Kidney (tissue), 14 donors: ENCODE results near the gene UBC. TPM values are rescaled to one million over a fixed set of nuclear protein-coding genes. Genes with fewer than 3 reads are reported as not detected.
"Not testable (repeated sequence)": the region's sequence is repeated elsewhere in the genome, so short reads cannot be mapped to it uniquely, and the experiment has no call there.

Experiments
- DNase-seq, 5 donors: peaks; one replicate each; pipeline ENCODE4 v3.0.0-alpha.2; 2013 to 2020
- FAIRE-seq: peaks from 2 replicates; lab custom pipeline; 2012; peaks lifted over from hg19 to GRCh38; lab: Jason Lieb, UNC
- H3K27ac ChIP-seq, 2 donors: one replicate each; pipeline ENCODE4 v1.7.0; 2013; ENCODE audit warnings: low read depth in 2 of 2, low read length in 2 of 2, inconsistent platforms in 1 of 2
- H3K27me3 ChIP-seq: one replicate; pipeline ENCODE4 v1.7.1; 2013; ENCODE audit warnings: low read length, inconsistent platforms; ENCODE audit not compliant: control insufficient read depth, insufficient read depth
- H3K36me3 ChIP-seq, 3 donors: one replicate each; pipeline versions ENCODE4 v1.7.0 to v1.7.1; 2013; ENCODE audit warnings: low read length in 3 of 3, control low read depth in 1 of 3, inconsistent platforms in 1 of 3; ENCODE audit not compliant: insufficient read depth in 3 of 3, control insufficient read depth in 2 of 3
- H3K4me1 ChIP-seq, 3 donors: one replicate each; pipeline versions ENCODE4 v1.7.0 to v1.7.1; 2013; ENCODE audit warnings: low read length in 3 of 3, inconsistent platforms in 1 of 3, low read depth in 1 of 3; ENCODE audit not compliant: control insufficient read depth in 2 of 3, insufficient read depth in 2 of 3
- H3K4me3 ChIP-seq, 3 donors: one replicate each; pipeline versions ENCODE4 v1.7.0 to v1.8.1; 2013; ENCODE audit warnings: low read length in 3 of 3, control low read depth in 1 of 3, inconsistent platforms in 1 of 3
- H3K9ac ChIP-seq, 3 donors: one replicate each; pipeline versions ENCODE4 v1.7.0 to v1.7.1; 2013; ENCODE audit warnings: low read length in 3 of 3, control low read depth in 1 of 3, inconsistent platforms in 1 of 3
- H3K9me3 ChIP-seq, 3 donors: one replicate each; pipeline versions ENCODE4 v1.7.0 to v1.7.1; 2013; ENCODE audit warnings: low read length in 3 of 3, control low read depth in 1 of 3, inconsistent platforms in 1 of 3; ENCODE audit not compliant: control insufficient read depth in 2 of 3, insufficient read depth in 1 of 3
- CTCF ChIP-seq: IDR thresholded peaks from 3 replicates; pipeline ENCODE4 v1.5.1; 2012; ENCODE audit warnings: mild to moderate bottlenecking, moderate library complexity, borderline replicate concordance; ENCODE audit not compliant: insufficient read depth; ENCODE audit errors: extremely low read depth
- intact Hi-C: fragments of 100-400 bp; cut with DNase I; formaldehyde crosslinking; loops from one replicate; pipeline ENCODE4 v1.11.1; 2022
- polyA plus RNA-seq: library from polyadenylated mRNA; stranded (reverse); fragments of 350-450 nt; fragmentation: Illumina TruSeq; extraction: RNeasy Lipid Tissue Mini Kit (QIAGEN cat#74804); gene quantifications from one replicate; pipeline ENCODE4 v1.2.3, GENCODE V29; 2014; ENCODE audit warnings: low read depth, low replicate concordance; ENCODE audit not compliant: insufficient read depth
- total RNA-seq: library from RNA; stranded (reverse); fragmentation: NEBNext Ultra II Directional; extraction: Animal tissue kit (Norgen Biotek cat#: 25700); gene quantifications from one replicate; pipeline ENCODE4 v1.2.1, GENCODE V29; 2021
- donor health status: control.
- donor health status: control.
- donor health status: control.
- donor health status: control.
- donor health status: control.
- donor health status: DM: yes; HTN: yes; CAD: no.
- donor health status: Normal renal cell carcinoma (clear cell type).

Gene UBC
- total and polyA plus RNA-seq, 2 donors from 2014 or later: 952 to 1,132 TPM

- DNase-seq (peak in 4 of 5 donors; percentile 67 to 92 (median 86)), FAIRE-seq (no peak)
- peak; percentile 42 for TF ChIP-seq CTCF
- H3K4me1 ChIP-seq: peaks cover 4 to 14% (median 10%) of the 10 kb centered on the region in 3 donors
- H3K9ac ChIP-seq: peak overlapping the region; percentile 28 to 74 (median 56)
- peak overlapping the region; percentile 67 to 78 (median 68) for H3K4me3 ChIP-seq
- no peaks in the 10 kb centered on the region for H3K36me3 ChIP-seq
- no peaks in the 10 kb centered on the region for H3K27me3 ChIP-seq
- peak overlapping the region; percentile 89 to 98 for H3K27ac ChIP-seq
- intact Hi-C loops: no loop called here
- H3K9me3 ChIP-seq: no peaks in the 10 kb centered on the region
Measured at GRCh38 chr12:124939079-124939420, 24.6 kb upstream of the UBC start.

DNA sequence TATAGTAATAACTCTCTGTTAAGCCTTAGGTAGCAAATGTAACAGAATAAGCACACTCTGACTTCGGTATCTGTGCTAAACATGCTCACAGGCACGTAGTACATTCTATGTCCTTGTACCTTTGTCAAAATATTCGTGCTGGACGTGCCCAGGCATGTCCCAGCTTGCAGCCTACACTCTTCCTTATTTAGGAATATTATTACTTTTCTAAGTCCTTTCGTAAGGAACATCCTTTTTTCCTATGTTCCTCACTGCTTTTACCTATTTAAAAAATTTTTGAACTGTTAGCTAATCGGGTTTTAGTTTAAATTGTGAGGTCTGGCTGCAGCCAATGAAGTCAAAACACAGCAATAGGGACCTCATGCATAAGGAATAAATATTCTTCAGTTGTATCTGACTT lies 24.1 kb upstream of the UBC start:
- peak overlapping the region; percentile 67 to 78 (median 68) for H3K4me3 ChIP-seq
- no peak for TF ChIP-seq CTCF
- H3K9ac ChIP-seq: peak overlapping the region; percentile 28 to 74 (median 56)
- intact Hi-C loops: no loop called here
- H3K36me3 ChIP-seq: no peaks in the 10 kb centered on the region
- H3K9me3 ChIP-seq: no peaks in the 10 kb centered on the region
- peak in 2 of 5 donors; percentile 31 for DNase-seq
- peaks cover 4 to 14% (median 10%) of the 10 kb centered on the region in 3 donors for H3K4me1 ChIP-seq
- H3K27me3 ChIP-seq: no peaks in the 10 kb centered on the region
- H3K27ac ChIP-seq: peak overlapping the region; percentile 89 to 98
- no peak for FAIRE-seq

- Histone ChIP-seq H3K9me3 (no peaks in the 10 kb centered on the region), H3K9ac (peak overlapping the region in 1 of 3 donors; percentile 6), H3K4me3 (peak overlapping the region in 1 of 3 donors; percentile 68), H3K27me3 (no peaks in the 10 kb centered on the region), H3K4me1 (peaks cover 4 to 14% (median 10%) of the 10 kb centered on the region in 3 donors), H3K27ac (no peak overlapping the region), H3K36me3 (no peaks in the 10 kb centered on the region)
- no peak for TF ChIP-seq CTCF
- DNase-seq (no peak), FAIRE-seq (no peak)
- intact Hi-C loops: no loop called here
Measured at GRCh38 chr12:124938108-124938507, 23.7 kb upstream of the UBC start.

DNA sequence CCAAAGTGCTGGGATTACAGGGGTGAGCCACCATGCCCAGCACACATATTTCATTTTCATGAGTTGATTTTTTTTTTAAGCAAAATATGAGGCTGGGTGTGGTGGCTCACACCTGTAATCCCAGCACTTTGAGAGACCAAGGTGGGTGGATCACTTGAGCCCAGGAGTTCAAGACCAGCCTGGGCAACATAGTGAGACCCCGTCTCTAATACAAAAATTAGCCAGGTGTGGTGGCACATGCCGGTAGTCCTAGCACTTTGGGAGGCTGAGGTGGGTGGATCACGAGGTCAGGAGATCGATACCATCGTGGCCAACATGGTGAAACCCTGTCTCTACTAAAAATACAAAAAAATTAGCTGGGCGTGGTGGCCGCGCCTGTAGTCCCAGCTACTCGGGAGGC lies 17.1 kb upstream of the UBC start:
- H3K36me3 ChIP-seq, intact Hi-C loops, FAIRE-seq, H3K4me1 ChIP-seq, H3K4me3 ChIP-seq, H3K9ac ChIP-seq, H3K9me3 ChIP-seq, H3K27ac ChIP-seq, DNase-seq, H3K27me3 ChIP-seq: not testable (repeated sequence)
